GM18870 (cell line): ENCODE results near the gene HSBP1.

Source experiments
- ATAC-seq: cut with Tn5 transposase; IDR thresholded peaks from one replicate; pipeline ENCODE4 v1.9.1; 2021; ENCODE audit warnings: moderate library complexity; ENCODE audit not compliant: unreplicated experiment

HSBP1 gene

DNA sequence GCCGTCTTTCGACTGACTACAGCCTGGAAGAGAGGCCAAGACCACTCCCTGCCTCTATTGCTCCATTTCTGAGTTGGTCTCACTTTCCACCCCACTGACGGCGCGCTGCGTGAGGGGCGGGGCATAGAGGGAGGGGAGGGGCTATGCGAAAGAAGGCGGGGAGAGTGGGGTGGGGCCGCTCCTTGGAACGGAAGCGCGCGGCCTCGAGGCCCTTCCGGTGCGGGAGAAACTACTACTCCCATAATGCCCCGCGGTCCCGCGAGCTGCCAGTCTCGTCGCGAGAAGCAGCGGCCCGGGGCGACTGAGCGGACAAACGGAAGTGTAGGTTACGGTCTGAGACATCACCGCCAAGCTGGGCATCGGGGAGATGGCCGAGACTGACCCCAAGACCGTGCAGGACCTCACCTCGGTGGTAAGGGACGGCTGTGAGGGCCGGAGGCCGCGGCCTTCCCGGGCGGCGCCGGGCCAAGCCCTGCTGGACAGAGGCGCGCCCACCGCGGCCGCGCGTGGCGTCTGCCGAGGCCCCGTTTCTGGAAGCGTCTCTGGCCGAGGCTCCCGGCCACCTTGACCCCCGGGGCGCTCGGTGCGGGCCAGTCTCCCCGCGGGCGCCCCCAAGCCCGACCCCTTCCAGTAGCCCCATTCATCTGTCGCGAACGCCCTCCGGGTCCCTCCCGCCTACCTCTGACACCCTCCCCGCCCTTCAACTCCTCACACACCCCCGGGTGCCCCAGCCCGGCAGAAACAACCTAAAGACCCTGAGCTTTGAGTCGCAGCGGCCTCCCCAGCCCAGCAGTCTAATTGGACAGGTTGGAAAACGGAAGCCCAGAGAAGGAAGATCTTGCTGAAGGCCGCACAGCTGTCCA, at the start of gene HSBP1:
Gene HSBP1, plus strand, starts transcription at position 269 of the 863 bp plus-strand sequence. Its CDS starts 99 bp downstream, at position 368.
- peak; percentile 85 for ATAC-seq

GRCh38 chr16:83762141-83762991, 45.4 kb upstream of the HSBP1 start:
- ATAC-seq = no peak

DNA sequence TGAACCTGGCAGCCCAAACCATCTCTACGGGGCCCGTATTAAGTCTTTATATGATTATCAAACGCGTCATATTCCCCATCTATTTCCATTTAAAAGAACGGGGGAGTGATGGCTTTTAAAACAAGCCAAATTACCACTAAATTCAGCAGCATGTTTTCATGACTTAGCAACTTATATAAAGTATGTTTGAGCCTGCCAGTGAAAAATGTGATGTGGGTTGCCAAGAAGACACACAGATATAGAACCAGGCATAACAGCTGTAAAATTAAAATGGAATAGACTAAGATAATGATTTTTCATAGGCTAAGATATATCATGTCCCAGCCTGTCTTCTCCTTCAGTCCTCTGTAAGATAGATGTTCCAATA, 44.8 kb upstream of the HSBP1 start:
- no peak for ATAC-seq

DNA sequence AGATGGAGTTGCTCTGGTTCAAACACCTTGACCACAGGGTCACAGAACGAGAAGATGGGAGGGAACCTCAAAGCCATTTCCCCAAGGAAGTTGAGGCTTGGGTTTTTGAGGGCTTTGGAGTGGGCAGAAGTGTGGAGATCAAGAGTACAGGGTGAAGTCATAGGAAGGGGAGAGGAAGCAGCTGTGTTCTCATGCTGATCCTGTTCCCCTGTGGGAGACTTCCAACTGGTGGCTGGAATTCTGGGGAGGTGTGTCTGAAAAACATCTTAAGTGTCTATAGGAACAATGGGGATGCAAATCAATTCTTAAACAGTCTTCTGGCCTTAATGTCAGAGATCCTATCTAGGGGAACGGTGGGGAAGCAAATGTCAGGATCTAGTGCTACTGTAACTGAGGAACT, 38.8 kb upstream of the HSBP1 start:
- no peak for ATAC-seq

DNA sequence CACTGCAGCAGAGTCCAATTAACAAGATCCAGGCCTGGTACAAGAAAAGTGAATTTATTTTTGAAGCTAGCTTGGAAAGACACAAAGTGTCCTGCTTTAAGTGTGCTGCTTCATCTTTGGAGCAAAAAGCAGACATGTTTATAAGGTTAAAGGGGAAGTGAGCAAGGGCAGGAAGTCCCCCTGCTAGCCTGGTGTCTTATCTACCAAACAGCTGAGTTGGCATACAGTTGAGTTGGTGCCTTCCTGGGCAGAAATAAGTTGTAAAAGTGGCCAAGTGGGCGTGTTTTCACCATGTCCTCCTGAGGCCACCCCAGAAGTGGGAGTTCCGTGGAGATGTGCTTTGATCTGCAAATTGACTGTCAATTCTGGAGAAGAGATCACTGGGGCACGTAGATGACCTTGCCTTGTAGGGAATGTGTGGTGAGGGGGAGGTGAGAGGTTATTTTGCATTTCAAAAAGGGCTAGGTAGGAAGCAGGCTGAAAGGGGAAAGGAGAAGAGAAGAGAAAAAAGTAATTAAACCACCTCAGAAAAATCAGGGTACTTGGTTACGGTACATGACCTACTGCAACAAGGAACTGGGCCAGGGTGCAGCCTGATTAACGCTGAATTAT, 38.3 kb upstream of the HSBP1 start:
- ATAC-seq = no peak

GRCh38 chr16:83771306-83771942, 36.4 kb upstream of the HSBP1 start:
- no peak for ATAC-seq

DNA sequence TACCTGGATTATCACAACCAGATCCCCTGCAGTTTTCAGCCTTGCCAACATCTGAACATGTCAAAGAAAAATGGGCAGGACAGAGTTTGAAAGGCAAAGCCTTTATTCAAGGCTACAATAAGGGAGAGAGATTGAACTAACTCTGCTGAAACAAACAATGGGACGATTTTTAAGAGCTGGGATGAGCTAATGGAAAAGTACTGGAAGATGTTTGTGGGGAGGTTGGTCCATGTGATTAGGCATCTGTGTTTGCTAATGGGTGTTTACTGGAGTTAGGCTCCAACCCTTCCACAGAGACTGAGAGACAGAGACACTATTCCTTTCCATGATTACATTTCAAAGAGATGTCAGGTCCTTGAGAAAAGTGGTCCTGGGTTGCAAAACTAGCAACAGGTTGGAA, 35.0 kb upstream of the HSBP1 start:
- no peak for ATAC-seq

DNA sequence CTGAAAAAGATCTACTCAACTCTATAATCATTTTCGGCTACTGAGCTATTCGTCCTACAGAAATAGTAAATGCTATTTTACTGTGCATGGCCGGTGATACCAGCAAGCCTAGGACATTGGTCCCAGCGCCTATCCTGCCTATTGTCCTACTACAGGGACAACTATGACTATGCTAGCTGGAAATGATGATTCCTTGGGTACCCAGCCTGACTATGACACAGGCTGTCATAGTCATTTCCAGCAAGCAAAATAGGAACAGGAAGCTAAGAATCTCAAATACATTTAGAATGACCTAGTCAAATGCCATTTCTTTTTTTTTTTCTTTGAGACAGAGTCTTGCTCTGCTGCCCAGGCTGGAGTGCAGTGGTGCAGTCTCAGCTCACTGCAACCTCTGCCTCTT, 33.7 kb upstream of the HSBP1 start:
- ATAC-seq = no peak

- no peak for ATAC-seq
These were observed 30.8 kb upstream of the HSBP1 start for GRCh38 chr16:83776944-83777343.

DNA sequence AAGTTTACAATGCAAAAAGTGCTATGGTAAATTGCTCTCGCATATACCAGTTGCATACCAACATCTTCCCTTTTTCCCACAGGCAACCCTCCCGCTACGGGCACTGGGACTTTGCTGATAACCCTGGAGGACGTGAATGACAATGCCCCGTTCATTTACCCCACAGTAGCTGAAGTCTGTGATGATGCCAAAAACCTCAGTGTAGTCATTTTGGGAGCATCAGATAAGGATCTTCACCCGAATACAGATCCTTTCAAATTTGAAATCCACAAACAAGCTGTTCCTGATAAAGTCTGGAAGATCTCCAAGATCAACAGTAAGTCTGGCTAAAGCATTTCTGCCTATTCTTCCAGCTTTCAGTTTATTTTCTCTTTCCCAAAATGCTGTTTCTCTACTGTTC, 27.9 kb upstream of the HSBP1 start:
- ATAC-seq = no peak

DNA sequence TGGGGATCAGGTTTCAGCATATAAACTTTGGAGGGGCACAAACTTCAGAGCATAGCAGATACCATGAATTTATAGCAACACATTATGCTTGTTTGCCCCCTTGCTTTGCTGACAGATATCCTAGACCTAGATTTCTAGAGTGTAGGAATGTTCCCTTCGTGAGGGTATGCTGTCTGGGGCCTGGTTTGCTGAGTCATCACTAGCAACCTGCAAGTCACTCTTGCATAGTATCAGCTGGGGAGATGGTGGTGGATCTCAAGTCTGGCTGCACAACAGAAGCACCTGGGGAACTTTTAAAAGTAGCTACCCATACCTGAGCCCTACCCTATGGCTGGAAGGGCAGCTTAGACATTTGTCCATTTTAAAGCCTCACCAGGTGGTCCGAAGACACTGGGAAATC, 22.3 kb upstream of the HSBP1 start:
- no peak for ATAC-seq

- no peak for ATAC-seq
These were observed 18.0 kb upstream of the HSBP1 start for GRCh38 chr16:83789642-83790401.

GRCh38 chr16:83791916-83792315, 15.9 kb upstream of the HSBP1 start:
- no peak for ATAC-seq

- ATAC-seq = no peak
These were observed 15.4 kb upstream of the HSBP1 start for GRCh38 chr16:83792391-83792790.

DNA sequence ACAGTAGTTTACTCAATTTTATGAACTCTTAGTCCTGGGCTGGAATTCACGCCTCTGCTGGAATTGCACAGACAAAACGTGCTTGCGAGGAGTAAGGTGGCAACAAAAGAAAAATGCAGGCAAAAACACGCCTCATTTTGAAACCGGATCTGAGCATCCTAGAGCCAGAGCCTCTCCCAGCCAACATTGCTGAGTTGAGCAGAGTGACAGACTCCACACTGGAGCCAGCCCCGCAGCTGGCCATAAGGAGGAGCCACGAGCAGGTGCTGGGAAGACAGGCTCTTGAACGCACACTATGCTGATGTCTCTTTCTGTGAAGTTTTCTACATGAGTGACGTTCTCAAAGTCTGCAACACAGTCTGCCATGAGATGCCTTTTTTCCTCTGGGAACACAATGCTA, 14.6 kb upstream of the HSBP1 start:
- ATAC-seq = no peak

DNA sequence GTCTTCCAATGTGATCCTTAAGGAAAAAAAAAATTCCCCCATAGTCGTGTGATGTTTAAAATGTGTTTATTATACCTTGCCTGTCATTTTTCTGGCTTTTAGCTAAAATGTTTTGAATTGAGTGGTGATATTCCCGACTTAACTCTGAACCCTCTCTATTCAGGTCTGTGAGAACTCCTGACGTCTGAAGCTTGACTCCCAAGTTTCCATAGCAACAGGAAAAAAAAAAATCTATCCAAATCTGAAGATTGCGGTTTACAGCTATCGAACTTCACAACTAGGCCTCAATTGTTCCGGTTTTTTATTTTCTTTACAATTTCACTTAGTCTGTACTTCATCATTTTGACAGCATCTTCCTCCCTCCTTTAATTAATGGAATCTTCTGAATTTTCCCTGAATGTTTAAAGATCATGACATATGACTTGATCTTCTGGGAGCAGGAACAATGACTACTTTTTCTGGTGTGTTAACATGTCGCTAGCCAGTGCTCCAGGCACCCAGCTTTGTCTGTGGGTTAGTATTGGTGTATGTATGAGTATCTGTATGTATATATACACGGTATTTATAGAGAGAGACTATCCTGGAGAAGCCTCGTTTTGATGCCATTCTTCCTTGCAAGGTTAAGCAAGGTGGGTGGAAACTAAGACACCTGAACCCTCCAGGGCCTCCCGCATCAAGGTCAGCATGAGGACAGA, 12.8 kb upstream of the HSBP1 start:
- no peak for ATAC-seq

DNA sequence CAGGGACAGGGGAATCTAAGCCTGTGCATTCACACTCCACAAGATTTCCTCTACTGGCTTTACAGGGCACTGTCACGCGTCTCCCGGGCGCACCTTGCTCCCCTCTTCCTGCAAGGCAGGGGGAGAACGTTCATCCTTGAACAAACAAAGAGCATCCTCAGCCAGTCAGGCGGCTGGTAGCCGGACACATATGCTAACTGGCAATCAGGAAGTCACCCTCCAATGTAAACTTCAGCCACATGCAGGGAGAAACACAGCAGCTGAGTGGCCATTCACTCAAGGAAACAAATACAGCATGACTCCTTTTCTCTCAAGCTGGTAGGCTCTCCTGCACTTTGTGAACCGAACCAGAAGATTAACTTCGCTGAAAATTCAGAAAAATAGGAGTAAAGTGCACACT, 10.8 kb upstream of the HSBP1 start:
- no peak for ATAC-seq

DNA sequence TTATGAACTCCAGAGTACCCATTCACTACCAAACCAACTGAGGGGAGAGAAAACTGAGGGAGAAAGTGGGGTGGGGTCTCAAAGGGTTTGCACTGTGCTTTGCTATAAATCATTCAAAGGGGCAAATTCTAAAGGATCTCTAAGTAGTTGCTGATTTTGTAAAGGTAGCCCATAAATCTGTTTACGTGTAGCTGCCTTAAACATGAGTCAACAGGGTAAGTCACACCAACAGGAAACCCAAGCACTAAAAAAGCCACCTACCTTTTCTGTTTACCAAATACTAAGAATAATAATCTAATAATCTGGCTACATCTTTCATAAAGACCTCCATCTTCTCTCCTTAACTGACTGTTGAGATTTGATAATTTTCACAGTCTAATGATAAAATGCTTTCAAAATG, 8.4 kb upstream of the HSBP1 start:
- ATAC-seq = no peak

- ATAC-seq = peak; percentile 59
These were observed 5.6 kb upstream of the HSBP1 start for GRCh38 chr16:83802135-83802534.
